ENCODE results near the gene USP6NL.

DNA sequence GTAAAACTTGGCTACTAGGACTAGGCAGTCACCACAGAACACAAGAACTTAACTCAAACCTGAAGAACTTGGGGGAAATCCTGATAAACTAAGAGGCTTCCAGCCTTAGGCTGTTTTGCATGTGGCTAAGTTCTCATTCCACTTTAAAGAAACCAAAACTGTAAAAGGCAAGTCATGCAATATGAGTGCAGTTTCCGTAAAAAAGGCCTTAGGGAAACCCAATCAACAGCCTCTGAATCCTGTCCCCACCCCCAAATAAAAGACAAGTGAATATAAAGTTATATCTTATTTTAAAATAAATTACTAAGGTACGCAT lies 95.1 kb downstream of the USP6NL start:
- TF ChIP-seq POLR2A (IDR thresholded peaks at IDR 0.05; ENCODE audit: low read length), result no peak
- TF ChIP-seq GATA1 (IDR thresholded peaks at IDR 0.05; ENCODE audit: low read depth, low read length), result no peak

Data from erythroblast (primary cell).